Astrocyte of the cerebellum (primary cell): ENCODE measurements around the gene PFN1.

Experiments used
- DNase-seq: peaks from one replicate; pipeline ENCODE4 v3.0.0-alpha.2; 2011; ENCODE audit warnings: low read depth
- H3K4me3 ChIP-seq: 2 replicates; pipeline ENCODE4 v1.5.1; 2011; ENCODE audit warnings: mild to moderate bottlenecking, low read depth, low read length, moderate library complexity
- in situ Hi-C: cut with HindIII; loops from 2 replicates; pipeline ENCODE4 v1.10.0; 2017; ENCODE audit warnings: low sequenced_read_pairs
- TF ChIP-seq, protein P1 (sequence below): IDR thresholded peaks from 2 replicates; pipeline ENCODE4 v1.5.1; 2012; ENCODE audit warnings: low read length, low read depth, moderate library complexity, mild to moderate bottlenecking; ENCODE audit errors: missing control alignments

The PFN1 gene

DNA sequence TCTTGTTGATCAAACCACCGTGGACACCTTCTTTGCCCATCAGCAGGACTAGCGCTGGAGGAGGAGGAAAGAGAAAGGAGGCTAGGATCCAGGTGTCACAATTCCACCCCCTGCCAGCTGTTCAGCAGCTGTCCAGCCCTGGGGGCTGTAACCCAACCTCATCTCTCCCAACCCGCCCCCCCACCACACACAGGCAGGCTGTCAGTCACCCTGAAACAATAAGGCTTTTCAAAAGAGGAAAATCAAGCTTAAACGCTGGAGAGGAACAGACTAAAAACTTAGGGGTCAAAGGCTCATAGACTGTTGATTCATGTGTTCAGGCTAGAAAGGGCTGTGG is 2.4 kb downstream of the PFN1 start:
- no peak for DNase-seq
- TF ChIP-seq, protein P1, sequence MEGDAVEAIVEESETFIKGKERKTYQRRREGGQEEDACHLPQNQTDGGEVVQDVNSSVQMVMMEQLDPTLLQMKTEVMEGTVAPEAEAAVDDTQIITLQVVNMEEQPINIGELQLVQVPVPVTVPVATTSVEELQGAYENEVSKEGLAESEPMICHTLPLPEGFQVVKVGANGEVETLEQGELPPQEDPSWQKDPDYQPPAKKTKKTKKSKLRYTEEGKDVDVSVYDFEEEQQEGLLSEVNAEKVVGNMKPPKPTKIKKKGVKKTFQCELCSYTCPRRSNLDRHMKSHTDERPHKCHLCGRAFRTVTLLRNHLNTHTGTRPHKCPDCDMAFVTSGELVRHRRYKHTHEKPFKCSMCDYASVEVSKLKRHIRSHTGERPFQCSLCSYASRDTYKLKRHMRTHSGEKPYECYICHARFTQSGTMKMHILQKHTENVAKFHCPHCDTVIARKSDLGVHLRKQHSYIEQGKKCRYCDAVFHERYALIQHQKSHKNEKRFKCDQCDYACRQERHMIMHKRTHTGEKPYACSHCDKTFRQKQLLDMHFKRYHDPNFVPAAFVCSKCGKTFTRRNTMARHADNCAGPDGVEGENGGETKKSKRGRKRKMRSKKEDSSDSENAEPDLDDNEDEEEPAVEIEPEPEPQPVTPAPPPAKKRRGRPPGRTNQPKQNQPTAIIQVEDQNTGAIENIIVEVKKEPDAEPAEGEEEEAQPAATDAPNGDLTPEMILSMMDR: no peak
- H3K4me3 ChIP-seq: peak overlapping the region; percentile 97
- in situ Hi-C loops: no loop called here

DNA sequence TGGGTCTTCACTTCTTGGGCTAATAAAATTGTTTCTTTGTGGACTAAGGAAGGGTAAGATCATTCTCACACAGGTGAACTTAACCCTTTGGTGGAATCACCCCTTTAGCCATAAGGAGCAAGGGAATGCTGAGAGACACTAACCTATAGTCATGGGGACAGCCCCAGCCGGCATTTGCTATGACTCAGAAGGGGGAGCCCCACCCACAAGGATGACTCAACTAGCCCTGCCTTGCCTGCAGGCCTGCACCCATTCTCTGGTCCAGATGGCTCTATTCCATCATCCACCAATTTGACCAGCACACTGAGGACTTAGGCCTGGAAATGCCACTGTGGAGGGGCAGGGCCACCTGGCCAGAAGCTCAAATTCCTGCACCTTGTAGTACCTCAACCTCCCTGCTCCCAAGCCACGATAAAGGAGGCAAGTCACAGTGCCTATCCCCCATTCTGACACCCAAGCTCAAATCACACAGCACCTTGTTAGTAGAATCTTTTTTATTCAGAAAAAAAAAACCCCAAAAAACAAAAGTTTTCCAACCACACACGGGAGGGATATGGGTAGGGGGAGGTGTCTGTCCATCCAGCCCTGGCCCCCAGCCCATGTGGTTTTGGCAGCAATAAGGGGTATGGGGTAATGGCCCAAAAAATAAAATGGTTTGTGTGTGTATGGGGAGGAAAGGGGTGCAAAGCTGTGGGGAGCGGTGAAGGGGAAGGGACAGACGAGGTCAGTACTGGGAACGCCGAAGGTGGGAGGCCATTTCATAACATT is 3.0 kb downstream of the PFN1 start:
- peak overlapping the region; percentile 97 for H3K4me3 ChIP-seq
- in situ Hi-C loops: no loop called here
- DNase-seq: peak; percentile 62
- TF ChIP-seq, protein P1: no peak

DNA sequence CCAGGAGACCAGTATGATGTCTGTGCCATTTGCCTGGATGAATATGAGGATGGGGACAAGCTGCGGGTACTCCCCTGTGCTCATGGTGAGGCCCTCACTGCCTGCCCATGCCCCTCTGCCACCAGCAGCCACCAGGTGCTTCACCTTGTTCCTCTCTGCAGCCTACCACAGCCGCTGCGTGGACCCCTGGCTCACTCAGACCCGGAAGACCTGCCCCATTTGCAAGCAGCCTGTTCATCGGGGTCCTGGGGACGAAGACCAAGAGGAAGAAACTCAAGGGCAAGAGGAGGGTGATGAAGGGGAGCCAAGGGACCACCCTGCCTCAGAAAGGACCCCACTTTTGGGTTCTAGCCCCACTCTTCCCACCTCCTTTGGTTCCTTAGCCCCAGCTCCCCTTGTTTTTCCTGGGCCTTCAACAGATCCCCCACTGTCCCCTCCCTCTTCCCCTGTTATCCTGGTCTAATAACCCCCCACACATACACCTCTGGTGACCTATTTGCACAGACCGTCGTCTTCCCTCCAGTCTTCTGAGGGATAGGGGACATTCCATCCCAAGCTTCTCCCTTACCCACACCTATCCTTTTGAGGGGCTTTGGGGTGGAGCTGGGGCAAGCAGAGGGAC is 3.7 kb downstream of the PFN1 start:
- in situ Hi-C loops: no loop called here
- no peak for DNase-seq
- H3K4me3 ChIP-seq: no peak overlapping the region
- TF ChIP-seq, protein P1: no peak

DNA sequence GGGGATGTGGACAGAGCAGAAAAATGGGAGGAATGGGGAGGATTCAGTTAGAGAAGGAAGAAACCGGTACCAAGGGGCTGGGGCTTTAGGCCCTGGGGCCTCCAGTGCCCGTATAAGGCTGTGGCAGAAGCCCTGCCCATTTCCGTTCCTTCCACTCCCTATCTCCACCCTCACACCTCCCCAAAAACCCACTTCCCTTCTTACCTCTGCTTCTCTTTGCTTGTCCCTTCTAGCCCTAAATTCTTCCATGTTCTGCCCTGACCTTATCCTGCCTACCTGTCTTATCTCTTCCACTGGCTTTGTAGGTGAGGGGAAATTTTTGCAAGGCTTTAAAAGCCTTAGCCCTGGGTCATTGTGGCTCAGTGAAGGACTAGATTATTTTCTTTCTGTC is 4.2 kb downstream of the PFN1 start:
- in situ Hi-C loops: no loop called here
- TF ChIP-seq, protein P1: no peak
- no peak overlapping the region for H3K4me3 ChIP-seq
- no peak for DNase-seq

DNA sequence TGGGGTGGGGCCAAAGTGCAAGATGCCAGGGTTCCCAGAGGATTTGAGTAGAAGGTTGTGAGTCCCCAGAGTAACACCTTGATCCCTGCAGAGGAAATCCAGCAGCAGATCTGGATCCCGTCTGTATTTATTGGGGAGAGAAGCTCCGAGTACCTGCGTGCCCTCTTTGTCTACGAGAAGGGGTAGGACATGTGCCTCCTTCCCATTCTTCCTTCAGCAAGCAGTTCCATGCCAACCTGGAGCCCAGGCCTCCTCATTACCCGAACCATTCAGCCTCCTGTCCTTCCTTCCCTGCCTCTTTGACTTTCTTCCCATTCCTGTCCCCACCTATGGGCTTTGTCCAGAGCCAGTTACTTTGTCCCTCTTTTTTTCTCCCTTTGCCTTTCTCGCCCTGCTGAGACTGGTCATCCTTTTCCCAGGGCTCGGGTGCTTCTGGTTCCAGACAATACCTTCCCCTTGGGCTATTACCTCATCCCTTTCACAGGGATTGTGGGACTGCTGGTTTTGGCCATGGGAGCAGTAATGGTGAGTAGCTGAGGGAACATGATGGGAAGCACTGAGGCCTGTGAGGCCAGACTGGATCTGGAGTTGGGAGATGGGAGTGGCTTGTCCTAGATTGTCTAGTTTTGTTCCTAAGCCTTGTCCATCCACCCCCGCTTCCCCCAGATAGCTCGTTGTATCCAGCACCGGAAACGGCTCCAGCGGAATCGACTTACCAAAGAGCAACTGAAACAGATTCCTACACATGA is 5.4 kb downstream of the PFN1 start:
- H3K4me3 ChIP-seq: no peak overlapping the region
- in situ Hi-C loops: no loop called here
- DNase-seq: no peak
- TF ChIP-seq, protein P1: no peak

DNA sequence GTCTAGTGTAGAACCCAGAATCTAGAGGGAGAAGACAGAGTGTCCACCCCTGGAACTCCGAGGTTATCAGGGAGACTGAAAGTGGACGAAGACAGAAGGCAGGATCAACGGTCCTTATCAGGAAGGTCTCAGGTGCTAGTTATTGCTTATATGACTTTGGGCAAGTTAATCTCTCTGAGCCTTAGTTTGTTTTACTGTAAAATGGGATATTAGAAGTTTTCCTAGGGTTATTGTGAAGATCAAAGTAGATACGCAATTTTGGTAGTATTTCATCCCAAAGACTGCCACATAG is 7.1 kb downstream of the PFN1 start:
- TF ChIP-seq, protein P1: no peak
- no peak for DNase-seq
- peak overlapping the region; percentile 83 for H3K4me3 ChIP-seq
- in situ Hi-C loops: no loop called here
